DOHH2 (cell line): ENCODE measurements around the gene DYNC2LI1.

ENCODE experiments used
- H3F3A ChIP-seq: fragments of 200-600 bp; sonication (generic), shearing (Covaris generic); 2 replicates; pipeline ENCODE4 v1.6.0; 2016; ENCODE audit warnings: antibody characterized with exemption, mild to moderate bottlenecking; ENCODE audit not compliant: control insufficient read depth, insufficient read depth
- H3K27ac ChIP-seq: fragments of 200-600 bp; sonication (generic); 2 replicates; pipeline ENCODE4 v1.5.1; 2014; ENCODE audit warnings: low read depth, mild to moderate bottlenecking, low read length, moderate library complexity
- H3K27me3 ChIP-seq: fragments of 200-600 bp; sonication (generic); 2 replicates; pipeline ENCODE4 v1.6.1; 2014; ENCODE audit warnings: mild to moderate bottlenecking, low read length, mixed read lengths; ENCODE audit not compliant: control insufficient read depth
- H3K36me3 ChIP-seq: fragments of 200-600 bp; sonication (generic); 2 replicates; pipeline ENCODE4 v1.6.1; 2014; ENCODE audit warnings: mild to moderate bottlenecking, low read length, moderate library complexity, mixed read lengths; ENCODE audit not compliant: control insufficient read depth
- H3K4me1 ChIP-seq: fragments of 200-600 bp; sonication (generic); 2 replicates; pipeline ENCODE4 v1.6.1; 2014; ENCODE audit warnings: mild to moderate bottlenecking, low read length, mixed read lengths; ENCODE audit not compliant: control insufficient read depth
- H3K4me2 ChIP-seq: fragments of 200-600 bp; sonication (generic); 2 replicates; pipeline ENCODE4 v1.6.0; 2014; ENCODE audit warnings: mild to moderate bottlenecking, low read length, moderate library complexity
- H3K4me3 ChIP-seq: fragments of 200-600 bp; sonication (generic); 2 replicates; pipeline ENCODE4 v1.5.1; 2014; ENCODE audit warnings: mild to moderate bottlenecking, low read length, mixed read lengths
- H3K79me2 ChIP-seq: fragments of 200-600 bp; sonication (generic); 2 replicates; pipeline ENCODE4 v1.6.1; 2014; ENCODE audit warnings: mild to moderate bottlenecking, low read length, mixed read lengths; ENCODE audit not compliant: control insufficient read depth
- H3K9me2 ChIP-seq: fragments of 200-600 bp; sonication (generic); replicated peaks from 2 replicates; pipeline ENCODE4 v1.6.1; 2014; ENCODE audit warnings: mild to moderate bottlenecking, low read length, mixed read lengths; ENCODE audit not compliant: control insufficient read depth
- H3K9me3 ChIP-seq: fragments of 200-600 bp; sonication (generic); 2 replicates; pipeline ENCODE4 v1.6.1; 2014; ENCODE audit warnings: antibody characterized with exemption, low read length, mixed read lengths; ENCODE audit not compliant: control insufficient read depth, insufficient read depth
- H4K20me1 ChIP-seq: fragments of 200-600 bp; sonication (generic); 2 replicates; pipeline ENCODE4 v1.6.0; 2014; ENCODE audit warnings: low read depth, mild to moderate bottlenecking, antibody characterized with exemption, low read length, moderate library complexity; ENCODE audit not compliant: control insufficient read depth, insufficient read depth
- CTCF ChIP-seq: fragments of 200-600 bp; sonication (generic); IDR thresholded peaks from one replicate; pipeline ENCODE4 v1.5.1; 2014; ENCODE audit warnings: antibody characterized with exemption, mild to moderate bottlenecking, low read depth, low read length; ENCODE audit not compliant: poor library complexity, severe bottlenecking
- EZH2phosphoT487 ChIP-seq: fragments of 200-600 bp; sonication (generic); IDR thresholded peaks from 2 replicates; pipeline ENCODE4 v1.6.1; 2017; ENCODE audit warnings: borderline replicate concordance, mild to moderate bottlenecking, antibody characterized with exemption, low read length, moderate library complexity, mixed read lengths

The DYNC2LI1 gene

GRCh38 chr2:43824512-43824911 lies 50.7 kb downstream of the DYNC2LI1 start:
- Histone ChIP-seq H3K9me2 (no peaks in the 10 kb centered on the region), H3K4me1 (no peaks in the 10 kb centered on the region), H3K4me3 (no peak overlapping the region), H3K27me3 (no peaks in the 10 kb centered on the region; the same call in 1 of the 2 replicates), H4K20me1 (no peaks in the 10 kb centered on the region), H3K4me2 (no peak overlapping the region), H3K27ac (no peak overlapping the region), H3K9me3 (no peaks in the 10 kb centered on the region), H3F3A (no peaks in the 10 kb centered on the region), H3K79me2 (no peaks in the 10 kb centered on the region), H3K36me3 (no peaks in the 10 kb centered on the region)
- TF ChIP-seq CTCF (no peak), EZH2phosphoT487 (no peak)

- no peak overlapping the region for H3K4me2 ChIP-seq
- no peaks in the 10 kb centered on the region; the same call in 1 of the 2 replicates for H3K27me3 ChIP-seq
- no peak for TF ChIP-seq EZH2phosphoT487
- TF ChIP-seq CTCF, result no peak
- no peaks in the 10 kb centered on the region for H3K4me1 ChIP-seq
- H3K9me3 ChIP-seq, result no peaks in the 10 kb centered on the region
- no peak overlapping the region for H3K27ac ChIP-seq
- H3K9me2 ChIP-seq, result no peaks in the 10 kb centered on the region
- no peaks in the 10 kb centered on the region for H3K79me2 ChIP-seq
- H4K20me1 ChIP-seq, result no peaks in the 10 kb centered on the region
- H3K36me3 ChIP-seq, result no peaks in the 10 kb centered on the region
- no peak overlapping the region for H3K4me3 ChIP-seq
- H3F3A ChIP-seq, result no peaks in the 10 kb centered on the region
Observed at GRCh38 chr2:43824951-43825493, 51.2 kb downstream of the DYNC2LI1 start.

- TF ChIP-seq EZH2phosphoT487, result no peak
- no peak for TF ChIP-seq CTCF
- Histone ChIP-seq H3K9me3 (no peaks in the 10 kb centered on the region), H3K4me2 (no peak overlapping the region), H3K36me3 (no peaks in the 10 kb centered on the region), H3K27me3 (peaks cover 6% of the 10 kb centered on the region; the same call in 1 of the 2 replicates), H3K79me2 (no peaks in the 10 kb centered on the region), H4K20me1 (no peaks in the 10 kb centered on the region), H3K27ac (no peak overlapping the region), H3K9me2 (no peaks in the 10 kb centered on the region), H3K4me3 (no peak overlapping the region), H3F3A (no peaks in the 10 kb centered on the region), H3K4me1 (no peaks in the 10 kb centered on the region)
Observed at GRCh38 chr2:43825841-43826240, 52.0 kb downstream of the DYNC2LI1 start.
